ENCODE measurements around the gene TNS1. TPM values are rescaled to one million over a fixed set of nuclear protein-coding genes. Genes with fewer than 3 reads are reported as not detected.

The TNS1 gene
- polyA plus RNA-seq, 6 donors from 2014 or later = 0.05 to 0.57 (median 0.35) TPM; not detected in 2

- H3K27ac Mint-ChIP-seq = no peak overlapping the region
- no peak overlapping the region for H3K4me3 Mint-ChIP-seq
- H3K36me3 Mint-ChIP-seq = no peaks in the 10 kb centered on the region
- no peaks in the 10 kb centered on the region for H3K4me1 Mint-ChIP-seq
- H3K27me3 Mint-ChIP-seq = peaks cover 0 to 14% (median 10%) of the 10 kb centered on the region in 3 donors
- DNase-seq (no peak), ATAC-seq (ENCODE audit: low read depth in 2 of 2) (no peak)
- H3K9me3 Mint-ChIP-seq = no peaks in the 10 kb centered on the region
Measured at GRCh38 chr2:217920879-217921603, 81.8 kb downstream of the TNS1 start.

- ATAC-seq (ENCODE audit: low read depth in 2 of 2) (no peak), DNase-seq (no peak)
- H3K36me3 Mint-ChIP-seq = no peaks in the 10 kb centered on the region
- H3K27me3 Mint-ChIP-seq = peaks cover 0 to 16% (median 14%) of the 10 kb centered on the region in 3 donors
- H3K9me3 Mint-ChIP-seq = no peaks in the 10 kb centered on the region
- no peak overlapping the region for H3K27ac Mint-ChIP-seq
- H3K4me1 Mint-ChIP-seq = no peaks in the 10 kb centered on the region
- H3K4me3 Mint-ChIP-seq = no peak overlapping the region
Measured at GRCh38 chr2:217919781-217920351, 82.9 kb downstream of the TNS1 start.

GRCh38 chr2:217919204-217919603, 83.6 kb downstream of the TNS1 start:
- no peak overlapping the region for H3K27ac Mint-ChIP-seq
- no peak overlapping the region for H3K4me3 Mint-ChIP-seq

GRCh38 chr2:217918308-217919024, 84.3 kb downstream of the TNS1 start:
- Mint-ChIP-seq H3K27ac (no peak overlapping the region), H3K36me3 (no peaks in the 10 kb centered on the region), H3K4me1 (peaks cover 0 to 2% (median 0%) of the 10 kb centered on the region in 3 donors), H3K27me3 (peaks cover 0 to 27% (median 14%) of the 10 kb centered on the region in 3 donors), H3K9me3 (no peaks in the 10 kb centered on the region), H3K4me3 (no peak overlapping the region)
- ATAC-seq (ENCODE audit: low read depth in 2 of 2) = no peak
- DNase-seq = no peak

More at GRCh38 chr2:217919204-217919603, 83.6 kb downstream of the TNS1 start:
- DNase-seq (no peak), ATAC-seq (ENCODE audit: low read depth in 2 of 2) (no peak)
- Mint-ChIP-seq H3K27me3 (peaks cover 0 to 19% (median 14%) of the 10 kb centered on the region in 3 donors), H3K36me3 (no peaks in the 10 kb centered on the region), H3K9me3 (no peaks in the 10 kb centered on the region), H3K4me1 (no peaks in the 10 kb centered on the region)

- no peaks in the 10 kb centered on the region for H3K36me3 Mint-ChIP-seq
- DNase-seq (no peak), ATAC-seq (ENCODE audit: low read depth in 2 of 2) (no peak)
- H3K4me1 Mint-ChIP-seq = peaks cover 0 to 2% (median 0%) of the 10 kb centered on the region in 3 donors
- no peaks in the 10 kb centered on the region for H3K9me3 Mint-ChIP-seq
- H3K27ac Mint-ChIP-seq = peak overlapping the region in 2 of 6 donors; percentile 6 to 56
- peaks cover 5 to 37% (median 29%) of the 10 kb centered on the region in 3 donors for H3K27me3 Mint-ChIP-seq
- no peak overlapping the region for H3K4me3 Mint-ChIP-seq
Measured at GRCh38 chr2:217916504-217917254, 86.1 kb downstream of the TNS1 start.

GRCh38 chr2:217915706-217916105, 87.1 kb downstream of the TNS1 start:
- H3K27me3 Mint-ChIP-seq = peaks cover 5 to 40% (median 31%) of the 10 kb centered on the region in 3 donors
- H3K4me3 Mint-ChIP-seq = no peak overlapping the region
- H3K36me3 Mint-ChIP-seq = no peaks in the 10 kb centered on the region
- DNase-seq (no peak), ATAC-seq (ENCODE audit: low read depth in 2 of 2) (no peak)
- H3K9me3 Mint-ChIP-seq = no peaks in the 10 kb centered on the region
- no peak overlapping the region for H3K27ac Mint-ChIP-seq
- H3K4me1 Mint-ChIP-seq = peaks cover 0 to 2% (median 0%) of the 10 kb centered on the region in 3 donors

- no peak for DNase-seq
- Mint-ChIP-seq H3K36me3 (no peaks in the 10 kb centered on the region), H3K27ac (no peak overlapping the region), H3K27me3 (peaks cover 5 to 45% (median 38%) of the 10 kb centered on the region in 3 donors), H3K4me3 (no peak overlapping the region), H3K9me3 (no peaks in the 10 kb centered on the region), H3K4me1 (peaks cover 0 to 2% (median 0%) of the 10 kb centered on the region in 3 donors)
- no peak for ATAC-seq (ENCODE audit: low read depth in 2 of 2)
Measured at GRCh38 chr2:217914878-217915277, 87.9 kb downstream of the TNS1 start.

- no peak for ATAC-seq (ENCODE audit: low read depth in 2 of 2)
- peaks cover 5 to 45% (median 43%) of the 10 kb centered on the region in 3 donors for H3K27me3 Mint-ChIP-seq
- peak overlapping the region in 2 of 6 donors; percentile 79 to 84 for H3K27ac Mint-ChIP-seq
Measured at GRCh38 chr2:217914078-217914477, 88.7 kb downstream of the TNS1 start.

GRCh38 chr2:217913436-217913835, 89.4 kb downstream of the TNS1 start:
- Mint-ChIP-seq H3K27me3 (peaks cover 5 to 45% (median 45%) of the 10 kb centered on the region in 3 donors), H3K4me1 (peaks cover 0 to 2% (median 0%) of the 10 kb centered on the region in 3 donors), H3K36me3 (no peaks in the 10 kb centered on the region), H3K9me3 (no peaks in the 10 kb centered on the region), H3K27ac (peak overlapping the region in 1 of 6 donors; percentile 84), H3K4me3 (no peak overlapping the region)
- ATAC-seq (ENCODE audit: low read depth in 2 of 2) (no peak), DNase-seq (no peak)

More at GRCh38 chr2:217914078-217914477, 88.7 kb downstream of the TNS1 start:
- Mint-ChIP-seq H3K4me1 (peaks cover 0 to 2% (median 0%) of the 10 kb centered on the region in 3 donors), H3K9me3 (no peaks in the 10 kb centered on the region), H3K4me3 (no peak overlapping the region), H3K36me3 (no peaks in the 10 kb centered on the region)
- no peak for DNase-seq

GRCh38 chr2:217912098-217913024, 90.4 kb downstream of the TNS1 start:
- Mint-ChIP-seq H3K4me3 (peak overlapping the region in 1 of 8 donors; percentile 33), H3K4me1 (peaks cover 0 to 2% (median 0%) of the 10 kb centered on the region in 3 donors), H3K9me3 (no peaks in the 10 kb centered on the region), H3K27ac (peak overlapping the region in 1 of 6 donors; percentile 1), H3K36me3 (no peaks in the 10 kb centered on the region), H3K27me3 (peaks cover 10 to 55% (median 54%) of the 10 kb centered on the region in 3 donors)
- ATAC-seq (ENCODE audit: low read depth in 2 of 2) = no peak
- DNase-seq = no peak

- Mint-ChIP-seq H3K27me3 (peaks cover 13 to 56% (median 54%) of the 10 kb centered on the region in 3 donors), H3K27ac (no peak overlapping the region), H3K4me3 (no peak overlapping the region), H3K9me3 (no peaks in the 10 kb centered on the region), H3K4me1 (peaks cover 2 to 6% (median 2%) of the 10 kb centered on the region in 3 donors), H3K36me3 (no peaks in the 10 kb centered on the region)
- ATAC-seq (ENCODE audit: low read depth in 2 of 2) (no peak), DNase-seq (no peak)
Measured at GRCh38 chr2:217911283-217912097, 91.3 kb downstream of the TNS1 start.

- peaks cover 2 to 10% (median 3%) of the 10 kb centered on the region in 3 donors for H3K4me1 Mint-ChIP-seq
- DNase-seq (no peak), ATAC-seq (ENCODE audit: low read depth in 2 of 2) (no peak)
- H3K36me3 Mint-ChIP-seq = no peaks in the 10 kb centered on the region
- H3K4me3 Mint-ChIP-seq = no peak overlapping the region
- H3K27ac Mint-ChIP-seq = no peak overlapping the region
- no peaks in the 10 kb centered on the region for H3K9me3 Mint-ChIP-seq
- peaks cover 20 to 60% (median 56%) of the 10 kb centered on the region in 3 donors for H3K27me3 Mint-ChIP-seq
Measured at GRCh38 chr2:217910875-217911212, 92.0 kb downstream of the TNS1 start.

All from naive B cell (primary cell).